Keratinocyte (primary cell): ENCODE measurements around the gene THBS2. TPM values are rescaled to one million over a fixed set of nuclear protein-coding genes. Genes with fewer than 3 reads are reported as not detected.
A peak's percentile ranks its signal among the peaks of the same experiment; 100 is the strongest.

Source experiments
- DNase-seq: peaks from one replicate; pipeline ENCODE4 v3.0.0-alpha.2; 2011; ENCODE audit warnings: low read depth, missing footprints, low spot score
- FAIRE-seq: peaks from 2 replicates; lab custom pipeline; 2011; peaks lifted over from hg19 to GRCh38; lab: Jason Lieb, UNC
- H2AFZ ChIP-seq: 2 replicates; pipeline ENCODE4 v1.6.0; 2012; ENCODE audit warnings: low read length, control low read depth, inconsistent platforms; ENCODE audit not compliant: control insufficient read depth
- H3K27ac ChIP-seq: 2 replicates; pipeline ENCODE4 v1.5.1; 2011; ENCODE audit warnings: low read length; ENCODE audit not compliant: control insufficient read depth, insufficient read depth
- H3K27me3 ChIP-seq: 3 replicates; pipeline ENCODE4 v1.6.0; 2011; ENCODE audit warnings: low read length; ENCODE audit not compliant: control insufficient read depth, insufficient read depth; ENCODE audit errors: extremely low read depth
- H3K36me3 ChIP-seq, 2 experiments: 2 replicates in 1 of 2; 3 replicates in 1 of 2; pipeline ENCODE4 v1.5.1; 2011; ENCODE audit warnings: low read length in 2 of 2, mild to moderate bottlenecking in 1 of 2; ENCODE audit not compliant: control insufficient read depth in 2 of 2, insufficient read depth in 2 of 2; ENCODE audit errors: extremely low read depth in 1 of 2
- H3K4me1 ChIP-seq: 3 replicates; pipeline ENCODE4 v1.5.1; 2011; ENCODE audit warnings: low read length; ENCODE audit not compliant: control insufficient read depth, insufficient read depth; ENCODE audit errors: extremely low read depth
- H3K4me2 ChIP-seq: 3 replicates; pipeline ENCODE4 v1.6.0; 2011; ENCODE audit warnings: low read depth, low read length; ENCODE audit not compliant: control insufficient read depth, insufficient read depth; ENCODE audit errors: extremely low read depth
- H3K4me3 ChIP-seq, 3 experiments: fragments of 200-600 bp in 1 of 3; sonication (generic) in 1 of 3; 2 replicates in 2 of 3; 3 replicates in 1 of 3; pipeline ENCODE4 v1.5.1; 2011 to 2016; ENCODE audit warnings: low read length in 3 of 3, mild to moderate bottlenecking in 3 of 3, control low read depth in 2 of 3, inconsistent platforms in 1 of 3, low read depth in 1 of 3, mixed read lengths in 1 of 3, mixed run types in 1 of 3, moderate library complexity in 1 of 3; ENCODE audit not compliant: control insufficient read depth in 2 of 3, insufficient read depth in 2 of 3; ENCODE audit errors: extremely low read depth in 1 of 3
- H3K79me2 ChIP-seq: 2 replicates; pipeline ENCODE4 v1.6.0; 2012; ENCODE audit warnings: low read length; ENCODE audit not compliant: control insufficient read depth, insufficient read depth
- H3K9ac ChIP-seq: 3 replicates; pipeline ENCODE4 v1.6.0; 2011; ENCODE audit warnings: low read length; ENCODE audit not compliant: control insufficient read depth, insufficient read depth; ENCODE audit errors: extremely low read depth
- H3K9me1 ChIP-seq: 3 replicates; pipeline ENCODE4 v1.6.0; 2011; ENCODE audit warnings: low read length; ENCODE audit not compliant: control insufficient read depth, insufficient read depth; ENCODE audit errors: extremely low read depth
- H3K9me3 ChIP-seq: 2 replicates; pipeline ENCODE4 v1.5.1; 2012; ENCODE audit warnings: low read depth, low read length; ENCODE audit not compliant: control insufficient read depth
- H4K20me1 ChIP-seq: 3 replicates; pipeline ENCODE4 v1.6.0; 2011; ENCODE audit warnings: low read length; ENCODE audit not compliant: control insufficient read depth, insufficient read depth; ENCODE audit errors: extremely low read depth
- CTCF ChIP-seq, 3 experiments: IDR thresholded peaks in 1 of 3; conservative IDR thresholded peaks in 1 of 3; optimal IDR thresholded peaks in 1 of 3; 2 replicates in 2 of 3; 3 replicates in 1 of 3; pipeline versions ENCODE3 to v1.5.1; 2011; ENCODE audit warnings: low read length in 3 of 3, mild to moderate bottlenecking in 3 of 3, moderate library complexity in 2 of 3, control low read depth in 1 of 3, inconsistent platforms in 1 of 3; ENCODE audit not compliant: insufficient read depth in 2 of 3; ENCODE audit errors: extremely low read depth in 1 of 3
- EZH2 ChIP-seq: IDR thresholded peaks from one replicate; pipeline ENCODE4 v1.6.1; 2012; ENCODE audit warnings: inconsistent platforms, mild to moderate bottlenecking, low read length, moderate library complexity
- dilution Hi-C: fragments of 300-500 bp; cut with MboI; formaldehyde crosslinking; loops from one replicate; pipeline ENCODE4 v1.7.0; 2020; ENCODE audit warnings: low sequenced_read_pairs; ENCODE audit not compliant: extremely low pct_ligation_motif_present
- polyA plus RNA-seq, 5 experiments: library from polyadenylated mRNA; depleted of rRNA in 3 of 5; stranded (reverse) in 3 of 5; stranded (forward) in 1 of 5; unstranded in 1 of 5; fragments of >200 nt; gene quantifications; 1 replicate in 1 of 5; 2 replicates in 3 of 5; 3 replicates in 1 of 5; pipeline versions ENCODE4 v1.2.1 to v1.2.3, GENCODE V29; 2011 to 2012; ENCODE audit warnings: missing spikeins in 2 of 5, low read depth in 1 of 5, low replicate concordance in 1 of 5

The THBS2 gene
- polyA plus RNA-seq, 1 donor (not counting 4 experiments of a cell fraction or from before 2014, with no cell fraction given): 533 TPM

DNA sequence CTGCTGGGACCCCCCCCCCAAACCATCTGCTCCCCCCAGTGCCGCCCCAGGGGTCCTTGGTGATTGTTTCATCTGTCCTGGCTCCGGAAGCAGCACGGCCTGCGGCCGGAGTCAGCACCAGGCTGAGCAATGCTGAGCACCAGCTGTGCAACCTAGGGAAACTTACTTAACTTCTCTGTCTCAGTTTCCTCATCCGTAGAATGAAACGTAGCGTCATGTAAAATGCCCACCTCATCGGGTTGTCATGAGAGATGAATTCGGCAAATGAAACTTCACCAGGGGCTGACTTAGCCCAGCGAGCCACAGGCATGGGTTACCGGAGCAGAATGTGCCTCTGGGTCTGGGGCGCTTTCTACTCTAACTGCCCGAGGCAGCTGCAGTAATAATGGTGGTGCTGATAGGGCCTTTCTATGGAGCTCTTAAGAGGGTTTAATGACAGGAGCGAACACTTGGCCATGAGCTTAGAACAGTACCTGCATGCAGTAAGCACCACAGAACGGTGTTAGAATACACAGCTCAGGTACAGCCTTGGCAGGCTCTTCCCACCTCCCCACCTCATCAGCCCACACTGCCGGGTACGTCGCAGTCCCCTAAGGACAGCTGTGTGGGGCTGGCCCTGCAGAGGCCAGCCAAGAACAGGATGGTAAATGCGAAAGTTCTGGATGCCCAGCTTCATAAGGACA is 1.7 kb downstream of the THBS2 start:
- no peaks in the 10 kb centered on the region for H3K27me3 ChIP-seq
- H2AFZ ChIP-seq: no peak overlapping the region
- peak overlapping the region; percentile 88 for H3K9ac ChIP-seq
- H4K20me1 ChIP-seq: peaks cover 44% of the 10 kb centered on the region
- peak overlapping the region; percentile 84 for H3K4me2 ChIP-seq
- no peaks in the 10 kb centered on the region for H3K9me3 ChIP-seq
- DNase-seq (no peak), FAIRE-seq (peak; percentile 84)
- dilution Hi-C loops: no loop called here
- peak overlapping the region; percentile 90 to 96 (median 93) for H3K4me3 ChIP-seq
- TF ChIP-seq EZH2 (no peak), CTCF (optimal IDR thresholded peaks at IDR 0.05 in 1 of 3, IDR thresholded peaks at IDR 0.05 in 1 of 3, conservative IDR thresholded peaks at IDR 0.05 in 1 of 3; ENCODE audit: extremely low read depth in 1 of 3, insufficient read depth in 2 of 3, low read length in 3 of 3) (no peak)
- peaks cover 2% of the 10 kb centered on the region for H3K9me1 ChIP-seq
- peaks cover 65% of the 10 kb centered on the region for H3K79me2 ChIP-seq
- H3K4me1 ChIP-seq: peaks cover 33% of the 10 kb centered on the region
- H3K27ac ChIP-seq: peak overlapping the region; percentile 75
- peaks cover 33 to 40% of the 10 kb centered on the region in 2 experiments for H3K36me3 ChIP-seq

GRCh38 chr6:169251371-169251802 is 2.3 kb downstream of the THBS2 start:
- no peak for DNase-seq
- no peak for FAIRE-seq
- H3K4me2 ChIP-seq: peak overlapping the region; percentile 84
- no peak overlapping the region for H2AFZ ChIP-seq
- H4K20me1 ChIP-seq: peaks cover 50% of the 10 kb centered on the region
- H3K79me2 ChIP-seq: peaks cover 70% of the 10 kb centered on the region
- H3K4me1 ChIP-seq: peaks cover 38% of the 10 kb centered on the region
- H3K36me3 ChIP-seq: peaks cover 37 to 46% of the 10 kb centered on the region in 2 experiments
- H3K27ac ChIP-seq: peak overlapping the region; percentile 75
- peaks cover 2% of the 10 kb centered on the region for H3K9me1 ChIP-seq
- no peaks in the 10 kb centered on the region for H3K9me3 ChIP-seq
- H3K9ac ChIP-seq: peak overlapping the region; percentile 88
- dilution Hi-C loops: no loop called here
- TF ChIP-seq EZH2 (no peak), CTCF (optimal IDR thresholded peaks at IDR 0.05 in 1 of 3, IDR thresholded peaks at IDR 0.05 in 1 of 3, conservative IDR thresholded peaks at IDR 0.05 in 1 of 3; ENCODE audit: extremely low read depth in 1 of 3, insufficient read depth in 2 of 3, low read length in 3 of 3) (no peak)
- H3K4me3 ChIP-seq: peak overlapping the region; percentile 90 to 96 (median 93)
- no peaks in the 10 kb centered on the region for H3K27me3 ChIP-seq
